Bronchial epithelial cell (primary cell): ENCODE data around the gene PIK3AP1. TPM values are rescaled to one million over a fixed set of nuclear protein-coding genes. Genes with fewer than 3 reads are reported as not detected.

Experiments used
- DNase-seq: peaks from one replicate; pipeline ENCODE4 v3.0.0-alpha.2; 2010; ENCODE audit warnings: low read depth
- FAIRE-seq: peaks from 2 replicates; lab custom pipeline; 2011; peaks lifted over from hg19 to GRCh38; lab: Jason Lieb, UNC
- H3K27me3 ChIP-seq: 2 replicates; pipeline ENCODE4 v1.5.1; 2011; ENCODE audit warnings: low read length; ENCODE audit not compliant: control insufficient read depth, insufficient read depth
- H3K36me3 ChIP-seq: 2 replicates; pipeline ENCODE4 v1.5.1; 2011; ENCODE audit warnings: low read length; ENCODE audit not compliant: control insufficient read depth, insufficient read depth
- H3K4me3 ChIP-seq: 2 replicates; pipeline ENCODE4 v1.5.1; 2011; ENCODE audit warnings: mild to moderate bottlenecking, low read depth, low read length, control low read depth
- CTCF ChIP-seq: IDR thresholded peaks from 2 replicates; pipeline ENCODE4 v1.5.1; 2011; ENCODE audit warnings: mild to moderate bottlenecking, moderate library complexity, low read length, control low read depth, inconsistent platforms; ENCODE audit not compliant: insufficient read depth, severe bottlenecking
- total RNA-seq: library from RNA; depleted of rRNA; stranded (reverse); fragments of >200 nt; gene quantifications from 2 replicates; pipeline ENCODE4 v1.2.1, GENCODE V29; 2014

Gene PIK3AP1
- total RNA-seq, result 2.1 and 5.2 TPM in 2 replicates

GRCh38 chr10:96720422-96721206, at the start of gene PIK3AP1:
PIK3AP1 (minus strand) TSS chr10:96720514; CDS start chr10:96720394, 120 bp downstream.
- no peaks in the 10 kb centered on the region for H3K36me3 ChIP-seq
- H3K4me3 ChIP-seq, result peak within 1 kb of the TSS; percentile 26
- DNase-seq, result no peak
- no peak for FAIRE-seq
- peaks cover 10% of the 10 kb centered on the region for H3K27me3 ChIP-seq
- no peak for TF ChIP-seq CTCF

- DNase-seq (no peak), FAIRE-seq (no peak)
- Histone ChIP-seq H3K36me3 (no peaks in the 10 kb centered on the region), H3K27me3 (no peaks in the 10 kb centered on the region), H3K4me3 (no peak overlapping the region)
- TF ChIP-seq CTCF, result no peak
These were observed 47.8 kb upstream of the PIK3AP1 start for GRCh38 chr10:96768136-96768535.

GRCh38 chr10:96767611-96768010, 47.3 kb upstream of the PIK3AP1 start:
- FAIRE-seq (no peak), DNase-seq (peak; percentile 42)
- no peaks in the 10 kb centered on the region for H3K36me3 ChIP-seq
- no peak for TF ChIP-seq CTCF
- no peak overlapping the region for H3K4me3 ChIP-seq
- H3K27me3 ChIP-seq, result no peaks in the 10 kb centered on the region

GRCh38 chr10:96765406-96766240, 45.3 kb upstream of the PIK3AP1 start:
- Histone ChIP-seq H3K36me3 (no peaks in the 10 kb centered on the region), H3K27me3 (no peaks in the 10 kb centered on the region), H3K4me3 (no peak overlapping the region)
- peak; percentile 78 for TF ChIP-seq CTCF
- DNase-seq (peak; percentile 53), FAIRE-seq (no peak)

- Histone ChIP-seq H3K4me3 (no peak overlapping the region), H3K36me3 (no peaks in the 10 kb centered on the region), H3K27me3 (no peaks in the 10 kb centered on the region)
- FAIRE-seq (no peak), DNase-seq (no peak)
- TF ChIP-seq CTCF, result no peak
These were observed 44.2 kb upstream of the PIK3AP1 start for GRCh38 chr10:96764425-96765060.
